ENCODE measurements around the gene SUCLG2.

SUCLG2 gene

DNA sequence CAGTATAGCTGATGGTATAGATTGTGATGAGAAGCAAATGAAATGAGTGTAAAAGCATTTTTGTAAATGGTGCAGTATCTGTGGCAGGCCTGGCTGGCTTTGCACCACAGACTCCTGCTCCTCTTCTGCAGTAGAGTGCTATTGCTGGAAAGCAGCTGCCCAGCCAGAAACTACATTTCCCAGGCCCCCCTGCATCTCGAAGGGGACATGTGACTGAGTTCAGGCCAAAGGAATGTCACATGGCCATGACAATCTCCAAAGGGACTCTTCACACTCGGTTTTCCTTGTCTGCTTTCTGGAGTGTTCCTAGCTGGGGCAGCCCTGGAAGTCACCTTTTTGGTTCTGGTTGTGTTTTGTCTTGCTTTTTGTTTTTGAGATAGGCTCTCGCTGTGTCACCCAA, 277.1 kb downstream of the SUCLG2 start:
- no peaks in the 10 kb centered on the region for H3K4me1 ChIP-seq (ENCODE audit: control insufficient read depth, insufficient read depth, low read length)
- no peaks in the 10 kb centered on the region for H3K27me3 ChIP-seq (ENCODE audit: control insufficient read depth, insufficient read depth, low read length)
- H3K4me2 ChIP-seq (ENCODE audit: low read length) = no peak overlapping the region
- no peaks in the 10 kb centered on the region for H3K9me3 ChIP-seq (replicated peaks; ENCODE audit: low read length)
- H3K36me3 ChIP-seq (ENCODE audit: insufficient read depth, low read length) = peaks cover 4% of the 10 kb centered on the region
- no peak overlapping the region for H3K9ac ChIP-seq (ENCODE audit: low read depth, low read length)
- H3K4me3 ChIP-seq (ENCODE audit: low read length) = no peak overlapping the region

DNA sequence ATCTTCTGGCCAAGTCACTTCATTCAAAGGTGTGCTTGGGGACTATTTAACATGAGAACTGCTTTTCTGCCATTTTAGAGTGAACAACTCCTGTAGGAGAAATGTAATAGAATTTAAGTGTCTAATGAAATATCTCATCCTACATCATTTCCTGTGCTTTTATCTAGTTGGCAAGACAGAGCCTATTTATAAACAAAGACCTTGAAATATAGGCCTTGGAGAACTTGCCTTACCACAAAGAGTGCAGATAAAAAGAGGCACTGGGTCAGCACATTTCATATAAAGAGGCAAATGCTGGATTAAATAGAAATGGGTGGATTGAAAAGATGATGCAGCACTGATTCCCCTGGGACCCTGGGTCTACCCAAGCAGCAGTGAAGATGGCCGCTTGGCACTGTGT, 278.0 kb downstream of the SUCLG2 start:
- no peak overlapping the region for H3K4me3 ChIP-seq (ENCODE audit: low read length)
- H3K9ac ChIP-seq (ENCODE audit: low read depth, low read length) = no peak overlapping the region
- no peaks in the 10 kb centered on the region for H3K27me3 ChIP-seq (ENCODE audit: control insufficient read depth, insufficient read depth, low read length)
- H3K9me3 ChIP-seq (replicated peaks; ENCODE audit: low read length) = no peaks in the 10 kb centered on the region
- no peak overlapping the region for H3K4me2 ChIP-seq (ENCODE audit: low read length)
- H3K4me1 ChIP-seq (ENCODE audit: control insufficient read depth, insufficient read depth, low read length) = no peaks in the 10 kb centered on the region
- H3K36me3 ChIP-seq (ENCODE audit: insufficient read depth, low read length) = peaks cover 4% of the 10 kb centered on the region

DNA sequence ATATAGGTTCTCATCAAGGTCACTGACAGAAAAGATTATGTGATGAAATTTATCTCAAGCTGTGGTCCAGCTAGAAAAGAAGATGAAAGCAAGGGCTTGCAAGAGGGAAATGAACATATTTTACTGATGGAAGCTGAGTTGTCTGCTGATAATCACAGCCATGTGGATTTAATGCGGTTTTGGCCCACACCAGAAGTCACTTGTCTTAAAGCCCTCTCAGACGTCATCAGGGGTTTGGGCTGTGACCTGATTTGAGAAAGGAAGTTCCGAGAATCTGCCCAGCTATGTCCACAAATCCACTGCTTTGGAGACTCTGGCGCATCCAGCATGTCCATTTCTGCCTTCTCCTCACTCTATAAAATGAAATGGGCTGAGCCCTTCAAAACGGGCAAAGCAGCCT, 278.4 kb downstream of the SUCLG2 start:
- H3K4me2 ChIP-seq (ENCODE audit: low read length) = no peak overlapping the region
- no peaks in the 10 kb centered on the region for H3K27me3 ChIP-seq (ENCODE audit: control insufficient read depth, insufficient read depth, low read length)
- H3K4me3 ChIP-seq (ENCODE audit: low read length) = no peak overlapping the region
- no peaks in the 10 kb centered on the region for H3K9me3 ChIP-seq (replicated peaks; ENCODE audit: low read length)
- H3K9ac ChIP-seq (ENCODE audit: low read depth, low read length) = no peak overlapping the region
- H3K4me1 ChIP-seq (ENCODE audit: control insufficient read depth, insufficient read depth, low read length) = no peaks in the 10 kb centered on the region
- peaks cover 4% of the 10 kb centered on the region for H3K36me3 ChIP-seq (ENCODE audit: insufficient read depth, low read length)

DNA sequence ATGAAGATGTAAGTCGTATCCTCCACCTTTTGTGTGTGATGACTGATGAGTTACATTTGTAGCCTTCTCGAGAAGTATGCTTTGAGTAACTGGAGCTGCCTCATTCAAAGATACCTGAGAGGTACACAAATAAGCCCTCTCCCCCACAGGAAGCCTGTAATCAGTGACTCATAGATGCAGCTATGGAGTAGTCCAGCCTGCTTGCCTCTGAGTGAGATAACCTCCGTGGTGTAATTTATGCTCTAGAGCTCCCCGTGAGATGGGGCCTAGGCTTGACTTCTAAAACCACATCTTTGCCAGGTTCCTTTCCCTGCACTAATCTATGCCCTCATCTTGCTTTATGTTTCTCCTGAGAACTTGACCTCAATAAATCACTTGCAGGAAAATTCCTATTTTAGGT, 291.7 kb downstream of the SUCLG2 start:
- Histone ChIP-seq H3K27me3 (ENCODE audit: control insufficient read depth, insufficient read depth, low read length) (no peaks in the 10 kb centered on the region), H3K4me1 (ENCODE audit: control insufficient read depth, insufficient read depth, low read length) (no peaks in the 10 kb centered on the region), H3K4me3 (ENCODE audit: low read length) (no peak overlapping the region), H3K36me3 (ENCODE audit: insufficient read depth, low read length) (no peaks in the 10 kb centered on the region), H3K9me3 (replicated peaks; ENCODE audit: low read length) (no peaks in the 10 kb centered on the region), H3K4me2 (ENCODE audit: low read length) (no peak overlapping the region), H3K9ac (ENCODE audit: low read depth, low read length) (no peak overlapping the region)

DNA sequence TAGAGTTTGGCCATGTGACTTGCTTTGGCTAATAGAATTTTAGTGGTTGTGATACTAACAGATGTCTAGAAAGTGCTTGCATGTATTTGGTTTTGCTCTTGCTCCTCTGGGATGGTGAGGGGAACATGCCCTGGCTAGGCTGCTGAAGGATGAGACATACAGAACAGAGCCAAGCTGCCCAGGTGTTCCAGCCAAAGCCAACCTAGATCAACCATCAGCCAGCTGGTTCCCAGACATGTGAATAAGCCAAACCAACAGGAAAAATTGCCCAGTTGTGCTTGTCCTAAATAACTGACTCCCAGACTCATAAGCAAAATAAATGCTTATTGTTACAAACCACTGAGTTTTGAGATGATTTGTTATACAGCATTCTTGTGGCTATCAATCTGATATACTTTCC, 292.6 kb downstream of the SUCLG2 start:
- Histone ChIP-seq H3K9me3 (replicated peaks; ENCODE audit: low read length) (no peaks in the 10 kb centered on the region), H3K27me3 (ENCODE audit: control insufficient read depth, insufficient read depth, low read length) (no peaks in the 10 kb centered on the region), H3K4me1 (ENCODE audit: control insufficient read depth, insufficient read depth, low read length) (no peaks in the 10 kb centered on the region), H3K4me2 (ENCODE audit: low read length) (no peak overlapping the region), H3K9ac (ENCODE audit: low read depth, low read length) (no peak overlapping the region), H3K36me3 (ENCODE audit: insufficient read depth, low read length) (no peaks in the 10 kb centered on the region), H3K4me3 (ENCODE audit: low read length) (no peak overlapping the region)

DNA sequence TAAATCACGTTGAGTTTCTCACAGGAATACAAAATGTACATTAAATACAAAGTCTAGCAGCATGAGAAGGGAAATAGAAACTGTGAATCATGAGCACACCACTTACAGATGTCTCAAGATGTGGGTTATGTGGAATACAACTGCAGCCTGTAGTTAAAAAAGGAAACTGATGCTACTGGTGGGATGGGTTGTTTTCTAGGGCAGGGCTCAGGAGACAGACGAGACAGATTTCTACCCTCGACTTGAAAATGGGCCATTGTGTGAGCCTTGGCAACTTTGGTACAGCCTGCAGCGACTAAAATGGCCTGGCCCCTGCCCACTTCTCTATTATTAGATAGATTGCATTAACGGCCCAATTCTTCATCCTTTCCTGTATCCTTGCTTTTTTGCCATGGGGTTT, 293.1 kb downstream of the SUCLG2 start:
- no peak overlapping the region for H3K4me3 ChIP-seq (ENCODE audit: low read length)
- no peaks in the 10 kb centered on the region for H3K27me3 ChIP-seq (ENCODE audit: control insufficient read depth, insufficient read depth, low read length)
- H3K9me3 ChIP-seq (replicated peaks; ENCODE audit: low read length) = no peaks in the 10 kb centered on the region
- H3K4me1 ChIP-seq (ENCODE audit: control insufficient read depth, insufficient read depth, low read length) = no peaks in the 10 kb centered on the region
- no peak overlapping the region for H3K4me2 ChIP-seq (ENCODE audit: low read length)
- H3K36me3 ChIP-seq (ENCODE audit: insufficient read depth, low read length) = no peaks in the 10 kb centered on the region
- H3K9ac ChIP-seq (ENCODE audit: low read depth, low read length) = no peak overlapping the region

DNA sequence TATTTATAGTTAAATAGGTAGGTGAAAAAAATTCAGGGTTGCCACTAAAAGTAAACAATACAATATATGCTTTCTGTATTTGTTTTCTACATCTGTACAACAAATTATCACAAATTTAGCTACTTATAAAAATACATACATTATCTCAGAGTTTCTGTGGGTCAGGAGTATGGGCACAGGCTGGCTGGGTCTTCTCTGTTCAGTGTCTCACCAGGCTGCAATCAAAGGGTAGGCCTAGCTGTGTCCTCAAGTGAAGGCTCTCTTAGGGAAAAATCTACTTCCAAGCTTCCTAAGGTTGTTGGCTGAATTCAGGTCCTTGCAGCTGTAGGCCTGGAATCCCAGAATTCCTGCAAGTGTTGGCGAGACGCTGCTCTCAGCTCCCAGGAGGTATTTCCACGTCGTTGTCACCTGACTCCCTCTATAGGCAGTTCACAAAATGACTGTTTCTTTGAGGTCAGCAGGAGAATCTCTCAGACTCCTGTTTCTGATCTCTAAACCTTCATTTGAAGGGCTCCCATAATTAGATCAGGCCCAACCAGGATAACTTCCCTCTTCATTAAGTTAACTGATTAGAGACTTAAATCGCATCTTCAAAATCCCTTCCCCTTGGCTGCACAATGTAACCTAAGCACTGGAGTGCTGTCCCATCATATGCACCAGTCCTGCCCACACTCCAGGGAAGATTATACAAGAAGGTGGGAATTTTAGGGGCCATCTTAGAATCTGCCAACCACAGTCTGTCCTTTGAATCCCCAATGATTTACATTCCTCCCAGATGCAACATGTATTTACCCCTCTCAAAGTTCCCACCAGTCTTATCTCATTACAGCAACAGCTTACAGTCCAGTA, 296.6 kb downstream of the SUCLG2 start:
- Histone ChIP-seq H3K36me3 (ENCODE audit: insufficient read depth, low read length) (no peaks in the 10 kb centered on the region), H3K9ac (ENCODE audit: low read depth, low read length) (no peak overlapping the region), H3K9me3 (replicated peaks; ENCODE audit: low read length) (no peaks in the 10 kb centered on the region), H3K4me1 (ENCODE audit: control insufficient read depth, insufficient read depth, low read length) (no peaks in the 10 kb centered on the region), H3K27me3 (ENCODE audit: control insufficient read depth, insufficient read depth, low read length) (no peaks in the 10 kb centered on the region), H3K4me2 (ENCODE audit: low read length) (no peak overlapping the region), H3K4me3 (ENCODE audit: low read length) (no peak overlapping the region)

DNA sequence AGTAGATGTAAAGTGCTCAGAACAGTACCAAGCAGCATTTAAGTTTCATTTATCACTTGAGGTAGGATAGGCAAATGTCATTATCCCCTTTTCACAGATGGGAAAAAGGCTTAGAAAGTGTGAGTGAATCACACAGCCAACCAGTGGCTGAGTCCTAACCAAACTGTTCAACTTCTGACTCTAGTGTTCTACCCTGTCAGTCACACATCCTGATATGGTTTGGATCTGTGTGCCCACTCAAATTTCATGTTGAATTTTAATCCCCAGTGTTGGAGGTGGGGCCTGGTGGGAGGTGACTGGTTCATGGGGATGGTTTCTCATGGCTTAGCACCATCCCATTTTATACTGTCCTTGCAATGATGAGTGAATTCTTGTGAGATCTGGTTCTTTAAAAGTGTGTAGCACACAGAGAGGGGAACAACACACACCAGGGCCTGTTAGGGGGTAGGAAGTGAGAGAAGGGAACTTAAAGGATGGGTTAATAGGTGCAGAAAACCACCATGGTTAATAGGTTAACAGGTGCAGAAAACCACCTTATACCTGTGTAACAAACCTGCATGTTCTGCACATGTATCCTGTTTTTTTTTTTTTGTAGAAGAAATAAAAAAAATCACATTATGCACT, 304.7 kb downstream of the SUCLG2 start:
- Histone ChIP-seq H3K36me3 (ENCODE audit: insufficient read depth, low read length) (no peaks in the 10 kb centered on the region), H3K27me3 (ENCODE audit: control insufficient read depth, insufficient read depth, low read length) (no peaks in the 10 kb centered on the region), H3K9me3 (replicated peaks; ENCODE audit: low read length) (no peaks in the 10 kb centered on the region), H3K4me1 (ENCODE audit: control insufficient read depth, insufficient read depth, low read length) (no peaks in the 10 kb centered on the region), H3K9ac (ENCODE audit: low read depth, low read length) (no peak overlapping the region), H3K4me2 (ENCODE audit: low read length) (no peak overlapping the region), H3K4me3 (ENCODE audit: low read length) (no peak overlapping the region)

DNA sequence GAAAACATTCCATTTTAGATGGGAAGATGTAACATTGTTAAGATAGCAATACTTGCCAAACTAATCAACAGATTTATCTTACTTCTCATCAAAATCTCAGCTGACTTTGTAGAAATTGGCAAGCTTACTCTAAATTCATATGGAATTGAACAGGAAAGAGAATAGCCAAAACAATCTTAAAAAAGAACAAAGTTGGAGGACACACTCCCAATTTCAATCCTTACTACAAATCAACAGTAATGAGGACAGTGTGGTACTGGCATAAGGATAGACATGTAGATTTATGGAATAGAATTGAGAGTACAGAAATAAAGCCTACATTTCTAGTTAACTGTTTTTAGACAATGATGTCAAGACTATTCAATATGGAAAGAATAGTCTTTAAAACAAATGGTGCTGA, 308.3 kb downstream of the SUCLG2 start:
- Histone ChIP-seq H3K27me3 (ENCODE audit: control insufficient read depth, insufficient read depth, low read length) (no peaks in the 10 kb centered on the region), H3K36me3 (ENCODE audit: insufficient read depth, low read length) (no peaks in the 10 kb centered on the region), H3K4me2 (ENCODE audit: low read length) (no peak overlapping the region), H3K9me3 (replicated peaks; ENCODE audit: low read length) (no peaks in the 10 kb centered on the region), H3K9ac (ENCODE audit: low read depth, low read length) (no peak overlapping the region), H3K4me1 (ENCODE audit: control insufficient read depth, insufficient read depth, low read length) (no peaks in the 10 kb centered on the region), H3K4me3 (ENCODE audit: low read length) (no peak overlapping the region)

DNA sequence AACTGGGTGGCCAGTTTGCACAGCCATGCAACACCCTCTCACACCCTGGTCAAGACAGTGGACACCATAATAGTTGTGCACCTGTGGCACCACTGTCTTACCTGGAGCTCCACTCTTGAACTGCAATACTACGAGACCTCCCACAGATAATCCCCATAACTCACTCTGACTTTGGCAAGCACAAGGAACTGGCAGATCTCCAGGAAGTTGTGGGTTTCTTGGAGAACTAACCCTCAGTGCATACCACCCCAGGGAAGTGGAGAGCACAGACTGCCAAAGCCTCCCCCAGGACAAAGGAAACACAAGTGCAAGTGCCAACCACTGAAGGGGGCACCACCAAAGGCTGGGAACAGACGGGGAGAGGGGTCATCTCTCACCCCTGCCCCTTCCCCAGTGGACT, 318.6 kb downstream of the SUCLG2 start:
- no peaks in the 10 kb centered on the region for H3K9me3 ChIP-seq (replicated peaks; ENCODE audit: low read length)
- H3K4me2 ChIP-seq (ENCODE audit: low read length) = no peak overlapping the region
- no peak overlapping the region for H3K9ac ChIP-seq (ENCODE audit: low read depth, low read length)
- no peak overlapping the region for H3K4me3 ChIP-seq (ENCODE audit: low read length)
- no peaks in the 10 kb centered on the region for H3K27me3 ChIP-seq (ENCODE audit: control insufficient read depth, insufficient read depth, low read length)
- H3K4me1 ChIP-seq (ENCODE audit: control insufficient read depth, insufficient read depth, low read length) = no peaks in the 10 kb centered on the region
- H3K36me3 ChIP-seq (ENCODE audit: insufficient read depth, low read length) = no peaks in the 10 kb centered on the region

DNA sequence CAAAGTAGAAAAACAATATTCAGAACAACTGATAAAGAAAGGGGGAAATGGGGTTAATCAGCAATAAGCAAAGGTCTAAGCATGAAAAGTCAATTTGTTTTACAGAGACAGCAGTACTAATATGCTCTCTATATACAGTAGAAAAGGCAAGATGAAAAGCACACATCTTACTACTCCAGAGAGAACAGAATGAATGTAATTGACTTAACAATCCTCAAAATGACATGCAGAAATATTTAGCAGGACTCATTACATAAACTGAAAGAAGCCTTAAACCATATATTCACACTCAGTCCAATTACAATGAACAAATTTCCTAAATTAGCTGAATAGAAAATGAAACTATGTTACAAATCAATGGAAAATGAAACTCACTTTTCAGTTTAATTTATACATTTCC, 319.8 kb downstream of the SUCLG2 start:
- Histone ChIP-seq H3K4me2 (ENCODE audit: low read length) (no peak overlapping the region), H3K36me3 (ENCODE audit: insufficient read depth, low read length) (no peaks in the 10 kb centered on the region), H3K9me3 (replicated peaks; ENCODE audit: low read length) (no peaks in the 10 kb centered on the region), H3K4me3 (ENCODE audit: low read length) (no peak overlapping the region), H3K4me1 (ENCODE audit: control insufficient read depth, insufficient read depth, low read length) (no peaks in the 10 kb centered on the region), H3K27me3 (ENCODE audit: control insufficient read depth, insufficient read depth, low read length) (no peaks in the 10 kb centered on the region), H3K9ac (ENCODE audit: low read depth, low read length) (no peak overlapping the region)

DNA sequence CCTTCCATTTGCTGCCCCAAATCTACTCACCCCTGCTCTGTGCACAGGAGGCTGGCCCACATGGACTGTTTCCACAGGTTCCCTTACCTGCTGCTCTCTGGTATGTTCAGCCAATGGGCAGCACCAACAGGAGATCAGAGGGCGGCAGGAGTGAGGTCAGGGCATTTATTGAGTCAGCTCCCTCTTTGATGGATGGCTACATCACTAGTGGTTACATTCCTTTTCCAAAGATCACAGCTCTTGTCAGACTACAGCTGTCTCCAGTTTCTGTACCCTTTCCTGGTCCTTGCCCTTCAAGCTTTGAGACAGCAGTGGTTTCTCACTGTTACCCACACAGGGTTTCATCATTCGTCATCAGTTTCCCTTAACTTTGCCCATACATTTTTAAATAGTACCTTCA, 325.1 kb downstream of the SUCLG2 start:
- Histone ChIP-seq H3K27me3 (ENCODE audit: control insufficient read depth, insufficient read depth, low read length) (no peaks in the 10 kb centered on the region), H3K4me3 (ENCODE audit: low read length) (no peak overlapping the region), H3K36me3 (ENCODE audit: insufficient read depth, low read length) (no peaks in the 10 kb centered on the region), H3K4me2 (ENCODE audit: low read length) (no peak overlapping the region), H3K4me1 (ENCODE audit: control insufficient read depth, insufficient read depth, low read length) (no peaks in the 10 kb centered on the region), H3K9me3 (replicated peaks; ENCODE audit: low read length) (no peaks in the 10 kb centered on the region), H3K9ac (ENCODE audit: low read depth, low read length) (no peak overlapping the region)

Data from skeletal muscle satellite cell (primary cell).